NCI-H128 (cell line): ENCODE results near the gene NDRG4.
"Not testable (repeated sequence)": the region's sequence is repeated elsewhere in the genome, so short reads cannot be mapped to it uniquely, and the experiment has no call there.

ENCODE experiments used
- DNase-seq: peaks from one replicate; lab custom pipeline; 2025; ENCODE audit not compliant: unreplicated experiment; lab: John Stamatoyannopoulos, UW

NDRG4 gene

GRCh38 chr16:58464916-58465731 is 34.8 kb upstream of the NDRG4 start:
- no peak for DNase-seq

GRCh38 chr16:58465817-58466216 is 34.1 kb upstream of the NDRG4 start:
- DNase-seq = no peak

- DNase-seq = no peak
Observed at GRCh38 chr16:58466396-58466795, 33.5 kb upstream of the NDRG4 start.

- no peak for DNase-seq
Observed at GRCh38 chr16:58467905-58468304, 32.0 kb upstream of the NDRG4 start.

- no peak for DNase-seq
Observed at GRCh38 chr16:58471209-58471975, 28.6 kb upstream of the NDRG4 start.

- no peak for DNase-seq
Observed at GRCh38 chr16:58472266-58472665, 27.7 kb upstream of the NDRG4 start.

- no peak for DNase-seq
Observed at GRCh38 chr16:58472827-58473226, 27.1 kb upstream of the NDRG4 start.

- no peak for DNase-seq
Observed at GRCh38 chr16:58474296-58474695, 25.6 kb upstream of the NDRG4 start.

- no peak for DNase-seq
Observed at GRCh38 chr16:58475091-58475619, 24.8 kb upstream of the NDRG4 start.

- no peak for DNase-seq
Observed at GRCh38 chr16:58476791-58477190, 23.2 kb upstream of the NDRG4 start.

GRCh38 chr16:58478427-58478826 is 21.5 kb upstream of the NDRG4 start:
- DNase-seq = no peak

GRCh38 chr16:58481226-58481869 is 18.6 kb upstream of the NDRG4 start:
- DNase-seq = no peak

- DNase-seq = no peak
Observed at GRCh38 chr16:58481931-58482330, 18.0 kb upstream of the NDRG4 start.

- no peak for DNase-seq
Observed at GRCh38 chr16:58485184-58485887, 14.6 kb upstream of the NDRG4 start.

GRCh38 chr16:58487566-58488351 is 12.2 kb upstream of the NDRG4 start:
- DNase-seq = peak; percentile 46

GRCh38 chr16:58488531-58488930 is 11.4 kb upstream of the NDRG4 start:
- no peak for DNase-seq

GRCh38 chr16:58490065-58490464 is 9.9 kb upstream of the NDRG4 start:
- DNase-seq = no peak

GRCh38 chr16:58490539-58490938 is 9.4 kb upstream of the NDRG4 start:
- DNase-seq = not testable (repeated sequence)

- no peak for DNase-seq
Observed at GRCh38 chr16:58492066-58492465, 7.9 kb upstream of the NDRG4 start.

GRCh38 chr16:58492735-58493134 is 7.2 kb upstream of the NDRG4 start:
- no peak for DNase-seq
